HCT116 (cell line): ENCODE results near the gene TEX29. TPM values are rescaled to one million over a fixed set of nuclear protein-coding genes. Genes with fewer than 3 reads are reported as not detected.

ENCODE experiments used
- ATAC-seq: fragments of 200-7000 bp; cut with Tn5 transposase; 2 replicates; pipeline ENCODE4 v1.9.1; 2020; ENCODE audit warnings: mild to moderate bottlenecking, moderate library complexity
- Bru-seq: library from RNA; stranded (reverse); fragments of 400-500 nt; gene quantifications from one replicate; lab custom pipeline; 2021; lab: Mats Ljungman, UMichigan
- BruChase-seq, 2 experiments: library from RNA; stranded (reverse); fragments of 400-500 nt; gene quantifications; one replicate each; lab custom pipeline; 2021; lab: Mats Ljungman, UMichigan
- BruUV-seq: library from RNA; stranded (reverse); fragments of 400-500 nt; replicated peaks from 2 replicates; lab custom pipeline; 2021; lab: Mats Ljungman, UMichigan
- CTCF ChIA-PET: fragments of 300-600 bp; sonication (Branson Sonifier 250); formaldehyde crosslinking; loops from one replicate; lab custom pipeline; 2021; ENCODE audit warnings: antibody characterized with exemption; lab: Charles Lee
- POLR2A ChIA-PET: fragments of 300-600, 350-600 bp; sonication (Branson Sonifier 250); formaldehyde crosslinking; loops from one replicate; lab custom pipeline; 2021; ENCODE audit warnings: antibody characterized with exemption; lab: Charles Lee
- RAD21 ChIA-PET, 2 experiments: fragments of 300-600 bp; sonication (Branson Sonifier 250); formaldehyde crosslinking; loops; one replicate each; lab custom pipeline; 2023; ENCODE audit warnings: low total read pairs in 2 of 2; ENCODE audit not compliant: uncharacterized antibody in 2 of 2, unreplicated experiment in 2 of 2, low non-redundant PET in 1 of 2; lab: Charles Lee
- DNase-seq: peaks from one replicate; pipeline ENCODE4 v3.0.0-alpha.2; 2010; ENCODE audit warnings: low read depth, low spot score
- H2AFZ ChIP-seq: fragments of 200-600 bp; shearing (Covaris generic), sonication (generic); 2 replicates; pipeline ENCODE4 v1.6.1; 2017; ENCODE audit warnings: low read depth, mixed run types, mixed read lengths, antibody characterized with exemption, low read length; ENCODE audit not compliant: poor library complexity, severe bottlenecking
- H3K27ac ChIP-seq: 2 replicates; pipeline ENCODE4 v1.5.1; 2012; ENCODE audit warnings: low read depth, low read length
- H3K27me3 ChIP-seq: fragments of 200-600 bp; sonication (generic); 2 replicates; pipeline ENCODE4 v1.6.1; 2016; ENCODE audit warnings: mixed run types, low read length, mixed read lengths; ENCODE audit not compliant: insufficient read depth
- H3K36me3 ChIP-seq, 2 experiments: fragments of 200-500 bp in 1 of 2; fragments of 200-600 bp in 1 of 2; sonication (Bioruptor generic) in 1 of 2; sonication (generic) in 1 of 2; 2 replicates each; pipeline versions ENCODE4 v1.5.1 to v1.6.1; 2014 to 2016; ENCODE audit warnings: low read length in 2 of 2, inconsistent platforms in 1 of 2, mixed read lengths in 1 of 2, mixed run types in 1 of 2; ENCODE audit not compliant: insufficient read depth in 2 of 2, control insufficient read depth in 1 of 2
- H3K4me1 ChIP-seq, 2 experiments: fragments of 200-600 bp in 1 of 2; sonication (generic) in 1 of 2; 2 replicates each; pipeline versions ENCODE4 v1.5.1 to v1.6.1; 2012 to 2017; ENCODE audit warnings: low read length in 2 of 2, inconsistent platforms in 1 of 2, mild to moderate bottlenecking in 1 of 2, mixed read lengths in 1 of 2, mixed run types in 1 of 2, moderate library complexity in 1 of 2; ENCODE audit not compliant: insufficient read depth in 2 of 2, control insufficient read depth in 1 of 2
- H3K4me2 ChIP-seq: fragments of 200-600 bp; sonication (generic); 2 replicates; pipeline ENCODE4 v1.6.1; 2017; ENCODE audit warnings: mixed run types, low read length, mixed read lengths
- H3K4me3 ChIP-seq, 2 experiments: fragments of 200-600 bp in 1 of 2; sonication (generic) in 1 of 2; replicated peaks in 1 of 2; 2 replicates each; pipeline ENCODE4 v1.5.1; 2011 to 2016; ENCODE audit warnings: low read length in 2 of 2, control low read depth in 1 of 2, low read depth in 1 of 2, mild to moderate bottlenecking in 1 of 2, mixed read lengths in 1 of 2, mixed run types in 1 of 2
- H3K79me2 ChIP-seq: fragments of 200-600 bp; sonication (generic); 2 replicates; pipeline ENCODE4 v1.6.1; 2017; ENCODE audit warnings: mild to moderate bottlenecking, mixed run types, low read length, moderate library complexity, mixed read lengths; ENCODE audit not compliant: insufficient read depth
- H3K9ac ChIP-seq: fragments of 200-600 bp; sonication (generic); 2 replicates; pipeline ENCODE4 v1.6.1; 2016; ENCODE audit warnings: low read length, mixed read lengths
- H3K9me2 ChIP-seq: fragments of 200-600 bp; sonication (generic), shearing (Covaris generic); 2 replicates; pipeline ENCODE4 v1.6.1; 2017; ENCODE audit warnings: mixed run types, mild to moderate bottlenecking, moderate library complexity; ENCODE audit not compliant: insufficient read depth
- H3K9me3 ChIP-seq, 2 experiments: fragments of 200-500 bp in 1 of 2; fragments of 200-600 bp in 1 of 2; sonication (Bioruptor generic) in 1 of 2; sonication (generic) in 1 of 2; 2 replicates each; pipeline ENCODE4 v1.6.1; 2014 to 2017; ENCODE audit warnings: low read length in 2 of 2, mixed read lengths in 2 of 2, inconsistent platforms in 1 of 2, low read depth in 1 of 2, mild to moderate bottlenecking in 1 of 2, mixed run types in 1 of 2, moderate library complexity in 1 of 2; ENCODE audit not compliant: control insufficient read depth in 1 of 2, insufficient read depth in 1 of 2
- H4K20me1 ChIP-seq: fragments of 200-600 bp; sonication (generic), shearing (Covaris generic); 2 replicates; pipeline ENCODE4 v1.6.1; 2017; ENCODE audit warnings: mixed run types, mild to moderate bottlenecking, moderate library complexity; ENCODE audit not compliant: insufficient read depth
- CBX3 ChIP-seq: IDR thresholded peaks from 2 replicates; pipeline ENCODE4 v1.6.1; 2012; ENCODE audit warnings: low read depth
- CEBPB ChIP-seq: IDR thresholded peaks from 2 replicates; pipeline ENCODE4 v1.6.1; 2012; ENCODE audit warnings: low read depth
- EGR1 ChIP-seq: IDR thresholded peaks from 2 replicates; pipeline ENCODE4 v1.6.1; 2012; ENCODE audit warnings: low read depth
- EZH2 ChIP-seq: fragments of 200-600 bp; sonication (generic); IDR thresholded peaks from 2 replicates; pipeline ENCODE4 v1.6.1; 2017; ENCODE audit warnings: antibody characterized with exemption, mixed run types
- EZH2phosphoT487 ChIP-seq: fragments of 200-600 bp; IDR thresholded peaks from 2 replicates; pipeline ENCODE4 v1.6.1; 2018; ENCODE audit warnings: antibody characterized with exemption, borderline replicate concordance
- JUND ChIP-seq: IDR thresholded peaks from 2 replicates; pipeline ENCODE4 v1.6.1; 2012
- POLR2AphosphoS5 ChIP-seq: IDR thresholded peaks from 2 replicates; pipeline ENCODE4 v1.6.1; 2011; ENCODE audit warnings: mild to moderate bottlenecking, low read depth, low read length, moderate library complexity
- RAD21 ChIP-seq: IDR thresholded peaks from 2 replicates; pipeline ENCODE4 v1.6.1; 2012; ENCODE audit warnings: low read depth, mild to moderate bottlenecking
- SIN3A ChIP-seq: IDR thresholded peaks from 2 replicates; pipeline ENCODE4 v1.6.1; 2012; ENCODE audit warnings: low read depth
- SP1 ChIP-seq: IDR thresholded peaks from 2 replicates; pipeline ENCODE4 v1.6.1; 2012; ENCODE audit warnings: low read depth
- TCF7L2 ChIP-seq: IDR thresholded peaks from 2 replicates; pipeline ENCODE4 v1.7.0; 2011; ENCODE audit warnings: borderline replicate concordance, inconsistent platforms; ENCODE audit not compliant: insufficient read depth, insufficient read length; ENCODE audit errors: extremely low read depth
- ZFX ChIP-seq: fragments of 450-650 bp; IDR thresholded peaks from 2 replicates; pipeline ENCODE4 v1.6.1; 2017
- ZNF274 ChIP-seq: fragments of 200-500 bp; sonication (Bioruptor generic); IDR thresholded peaks from 2 replicates; pipeline ENCODE4 v1.6.1; 2014; ENCODE audit warnings: mild to moderate bottlenecking, low read depth, low read length, inconsistent platforms
- intact Hi-C: fragments of 100-400 bp; cut with micrococcal nuclease; formaldehyde crosslinking; loops from 2 replicates; pipeline ENCODE4 v1.10.0; 2022
- long read RNA-seq: library from polyadenylated mRNA; unstranded; transcript quantifications from one replicate; pipeline ENCODE4 v2.0.0, GENCODE V29; 2021; ENCODE audit not compliant: unreplicated experiment
- polyA plus RNA-seq: library from polyadenylated mRNA; unstranded; fragments of >200 nt; gene quantifications from 2 replicates; pipeline ENCODE4 v1.2.1, GENCODE V29; 2012; ENCODE audit warnings: missing spikeins
- total RNA-seq: library from RNA; stranded (reverse); gene quantifications from one replicate; pipeline ENCODE4 v1.2.1, GENCODE V29; 2021; ENCODE audit not compliant: unreplicated experiment
- TF ChIP-seq, protein P1 (sequence below): IDR thresholded peaks from 2 replicates; pipeline ENCODE4 v1.6.1; 2012
- TF ChIP-seq, protein P2 (sequence below): IDR thresholded peaks from 2 replicates; pipeline ENCODE4 v1.6.1; 2012
- TF ChIP-seq, protein P3 (sequence below): IDR thresholded peaks from 2 replicates; pipeline ENCODE4 v1.6.1; 2012; ENCODE audit warnings: low read depth
- TF ChIP-seq, protein P4 (sequence below), 3 experiments: fragments of 200-600 bp in 1 of 3; sonication (generic) in 1 of 3; IDR thresholded peaks in 2 of 3; conservative IDR thresholded peaks in 1 of 3; 2 replicates each; pipeline ENCODE4 v1.5.1; 2012 to 2017; ENCODE audit warnings: low read depth in 2 of 3, low read length in 2 of 3, antibody characterized with exemption in 1 of 3, borderline replicate concordance in 1 of 3, control low read depth in 1 of 3, mild to moderate bottlenecking in 1 of 3, mixed read lengths in 1 of 3, mixed run types in 1 of 3, moderate library complexity in 1 of 3; ENCODE audit not compliant: insufficient read depth in 1 of 3

TEX29 gene
- total RNA-seq (not detected), Bru-seq, nascent RNA (percentile 34 among the genes with signal in this experiment), BruChase-seq, experiment 1, labeled RNA remaining after a 6-hour chase (percentile 46 among the genes with signal in this experiment), BruChase-seq, experiment 2, labeled RNA remaining after a 2-hour chase (percentile 41 among the genes with signal in this experiment)
- 0.36 and 0.70 TPM in 2 replicates for polyA plus RNA-seq
- long read RNA-seq: 0 reads

DNA sequence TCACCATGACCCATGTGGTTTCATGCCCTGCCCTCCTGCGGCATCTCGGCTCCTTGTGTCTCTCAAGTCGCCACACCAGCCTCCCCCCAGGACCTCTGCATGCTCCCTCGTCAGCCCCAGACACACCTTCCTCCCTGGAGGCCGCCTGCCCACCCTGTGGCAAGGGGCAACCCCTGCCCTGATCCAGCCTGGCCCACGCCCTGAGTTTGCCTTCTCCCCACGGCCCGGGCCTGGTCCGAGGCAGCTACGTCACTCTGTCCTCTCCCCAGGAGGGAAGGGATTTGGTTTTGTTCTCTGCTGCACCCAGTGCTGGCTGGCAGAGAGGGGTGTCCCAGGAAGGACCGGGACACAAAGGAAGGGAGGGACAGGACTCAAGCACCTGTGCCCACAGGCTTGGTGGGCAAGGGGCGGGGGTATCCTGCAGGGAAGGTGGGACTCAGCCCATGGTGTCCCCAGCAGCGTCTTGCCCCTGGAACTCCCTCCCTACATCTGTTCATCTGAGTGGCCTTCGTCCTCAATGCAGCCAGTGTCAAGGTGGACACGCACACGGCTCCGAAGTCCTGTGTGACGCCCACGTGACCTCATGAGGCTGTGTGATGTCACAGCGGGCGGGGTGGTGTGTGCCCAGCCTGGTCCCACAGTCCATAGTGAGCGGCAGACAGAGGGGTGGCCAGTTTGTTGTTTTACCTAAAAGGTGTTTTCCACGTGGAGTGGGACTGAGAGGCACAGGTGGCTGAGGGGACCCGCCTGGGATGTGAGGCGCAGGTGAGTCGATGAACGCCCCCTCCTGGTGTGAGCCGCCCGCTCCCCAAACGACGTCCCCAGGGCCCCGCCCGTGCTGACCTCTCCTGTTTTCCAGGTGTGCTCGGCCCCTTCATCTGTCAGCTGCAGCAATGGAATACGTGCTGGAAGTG is at the start of gene TEX29:
Gene TEX29, plus strand, starts transcription at position 645 of the 914 bp plus-strand sequence. Its CDS starts 249 bp downstream, at position 894.
- no peaks in the 10 kb centered on the region for H3K27me3 ChIP-seq
- no peak for DNase-seq
- no peaks in the 10 kb centered on the region for H3K9me2 ChIP-seq
- no TSS peak for BruUV-seq
- no peak within 1 kb of the TSS for H3K4me3 ChIP-seq
- CTCF ChIA-PET: no interaction called here
- H3K79me2 ChIP-seq: no peaks in the 10 kb centered on the region
- POLR2A ChIA-PET: no interaction called here
- RAD21 ChIA-PET: no interaction called here
- H3K4me2 ChIP-seq: no peak within 1 kb of the TSS
- H2AFZ ChIP-seq: no peak within 1 kb of the TSS
- ATAC-seq: no peak; the same call in 1 of the 2 replicates
- H3K36me3 ChIP-seq: no peaks in the 10 kb centered on the region
- H3K4me1 ChIP-seq: no peaks in the 10 kb centered on the region
- TF ChIP-seq JUND: no peak
- TF ChIP-seq SIN3A: no peak
- no peak for TF ChIP-seq ZFX
- TF ChIP-seq, protein P1, sequence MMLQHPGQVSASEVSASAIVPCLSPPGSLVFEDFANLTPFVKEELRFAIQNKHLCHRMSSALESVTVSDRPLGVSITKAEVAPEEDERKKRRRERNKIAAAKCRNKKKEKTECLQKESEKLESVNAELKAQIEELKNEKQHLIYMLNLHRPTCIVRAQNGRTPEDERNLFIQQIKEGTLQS: no peak
- no peak for TF ChIP-seq ZNF274
- TF ChIP-seq POLR2AphosphoS5: no peak
- no peak for TF ChIP-seq EGR1
- TF ChIP-seq RAD21: no peak
- TF ChIP-seq TCF7L2: no peak
- no peak for TF ChIP-seq EZH2
- TF ChIP-seq CEBPB: no peak
- no peak for TF ChIP-seq CBX3
- TF ChIP-seq, protein P2, sequence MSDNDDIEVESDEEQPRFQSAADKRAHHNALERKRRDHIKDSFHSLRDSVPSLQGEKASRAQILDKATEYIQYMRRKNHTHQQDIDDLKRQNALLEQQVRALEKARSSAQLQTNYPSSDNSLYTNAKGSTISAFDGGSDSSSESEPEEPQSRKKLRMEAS: no peak
- TF ChIP-seq, protein P3, sequence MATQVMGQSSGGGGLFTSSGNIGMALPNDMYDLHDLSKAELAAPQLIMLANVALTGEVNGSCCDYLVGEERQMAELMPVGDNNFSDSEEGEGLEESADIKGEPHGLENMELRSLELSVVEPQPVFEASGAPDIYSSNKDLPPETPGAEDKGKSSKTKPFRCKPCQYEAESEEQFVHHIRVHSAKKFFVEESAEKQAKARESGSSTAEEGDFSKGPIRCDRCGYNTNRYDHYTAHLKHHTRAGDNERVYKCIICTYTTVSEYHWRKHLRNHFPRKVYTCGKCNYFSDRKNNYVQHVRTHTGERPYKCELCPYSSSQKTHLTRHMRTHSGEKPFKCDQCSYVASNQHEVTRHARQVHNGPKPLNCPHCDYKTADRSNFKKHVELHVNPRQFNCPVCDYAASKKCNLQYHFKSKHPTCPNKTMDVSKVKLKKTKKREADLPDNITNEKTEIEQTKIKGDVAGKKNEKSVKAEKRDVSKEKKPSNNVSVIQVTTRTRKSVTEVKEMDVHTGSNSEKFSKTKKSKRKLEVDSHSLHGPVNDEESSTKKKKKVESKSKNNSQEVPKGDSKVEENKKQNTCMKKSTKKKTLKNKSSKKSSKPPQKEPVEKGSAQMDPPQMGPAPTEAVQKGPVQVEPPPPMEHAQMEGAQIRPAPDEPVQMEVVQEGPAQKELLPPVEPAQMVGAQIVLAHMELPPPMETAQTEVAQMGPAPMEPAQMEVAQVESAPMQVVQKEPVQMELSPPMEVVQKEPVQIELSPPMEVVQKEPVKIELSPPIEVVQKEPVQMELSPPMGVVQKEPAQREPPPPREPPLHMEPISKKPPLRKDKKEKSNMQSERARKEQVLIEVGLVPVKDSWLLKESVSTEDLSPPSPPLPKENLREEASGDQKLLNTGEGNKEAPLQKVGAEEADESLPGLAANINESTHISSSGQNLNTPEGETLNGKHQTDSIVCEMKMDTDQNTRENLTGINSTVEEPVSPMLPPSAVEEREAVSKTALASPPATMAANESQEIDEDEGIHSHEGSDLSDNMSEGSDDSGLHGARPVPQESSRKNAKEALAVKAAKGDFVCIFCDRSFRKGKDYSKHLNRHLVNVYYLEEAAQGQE: no peak
- no peak for TF ChIP-seq SP1
- no peak for TF ChIP-seq EZH2phosphoT487
- TF ChIP-seq, protein P4, sequence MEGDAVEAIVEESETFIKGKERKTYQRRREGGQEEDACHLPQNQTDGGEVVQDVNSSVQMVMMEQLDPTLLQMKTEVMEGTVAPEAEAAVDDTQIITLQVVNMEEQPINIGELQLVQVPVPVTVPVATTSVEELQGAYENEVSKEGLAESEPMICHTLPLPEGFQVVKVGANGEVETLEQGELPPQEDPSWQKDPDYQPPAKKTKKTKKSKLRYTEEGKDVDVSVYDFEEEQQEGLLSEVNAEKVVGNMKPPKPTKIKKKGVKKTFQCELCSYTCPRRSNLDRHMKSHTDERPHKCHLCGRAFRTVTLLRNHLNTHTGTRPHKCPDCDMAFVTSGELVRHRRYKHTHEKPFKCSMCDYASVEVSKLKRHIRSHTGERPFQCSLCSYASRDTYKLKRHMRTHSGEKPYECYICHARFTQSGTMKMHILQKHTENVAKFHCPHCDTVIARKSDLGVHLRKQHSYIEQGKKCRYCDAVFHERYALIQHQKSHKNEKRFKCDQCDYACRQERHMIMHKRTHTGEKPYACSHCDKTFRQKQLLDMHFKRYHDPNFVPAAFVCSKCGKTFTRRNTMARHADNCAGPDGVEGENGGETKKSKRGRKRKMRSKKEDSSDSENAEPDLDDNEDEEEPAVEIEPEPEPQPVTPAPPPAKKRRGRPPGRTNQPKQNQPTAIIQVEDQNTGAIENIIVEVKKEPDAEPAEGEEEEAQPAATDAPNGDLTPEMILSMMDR (IDR thresholded peaks at IDR 0.05 in 2 of 3, conservative IDR thresholded peaks at IDR 0.05 in 1 of 3; ENCODE audit: borderline replicate concordance in 1 of 3, insufficient read depth in 1 of 3, low read depth in 2 of 3, low read length in 2 of 3): no peak
- H4K20me1 ChIP-seq: no peaks in the 10 kb centered on the region
- intact Hi-C loops: loop anchor here (10.0 kb wide), 1 partner anchor 65 kb away; no protein-coding TSS in a partner anchor
- H3K9ac ChIP-seq: no peak within 1 kb of the TSS
- H3K9me3 ChIP-seq: no peaks in the 10 kb centered on the region
- no peak within 1 kb of the TSS for H3K27ac ChIP-seq
